CD4-positive, alpha-beta T cell treated with Interleukin-4 for 1 hour (primary cell): ENCODE results near the gene FAM236A.
"Not testable (repeated sequence)": the region's sequence is repeated elsewhere in the genome, so short reads cannot be mapped to it uniquely, and the experiment has no call there.

Experiments
- DNase-seq, 2 donors: peaks; one replicate each; pipeline ENCODE4 v3.0.0-alpha.2; 2020 to 2022

FAM236A gene

GRCh38 chrX:72937906-72938305 is at the start of gene FAM236A:
TSS of gene FAM236A (plus strand) at chrX:72938206. CDS start at chrX:72938263, 57 bp downstream.
- not testable (repeated sequence) for DNase-seq

GRCh38 chrX:72889740-72890139 is 48.3 kb upstream of the FAM236A start:
- not testable (repeated sequence) for DNase-seq

- DNase-seq = not testable (repeated sequence)
These were observed 25.7 kb upstream of the FAM236A start, which contains the start of gene FAM236C for GRCh38 chrX:72912315-72912714. TSS of gene FAM236C (plus strand) at chrX:72912615. CDS start at chrX:72912715, 100 bp downstream.

- not testable (repeated sequence) for DNase-seq
These were observed 21.9 kb upstream of the FAM236A start for GRCh38 chrX:72916096-72916495.

- not testable (repeated sequence) for DNase-seq
These were observed 5.7 kb upstream of the FAM236A start for GRCh38 chrX:72932283-72932682.

- not testable (repeated sequence) for DNase-seq
These were observed 1.6 kb upstream of the FAM236A start for GRCh38 chrX:72936455-72936854.

- not testable (repeated sequence) for DNase-seq
These were observed 1.0 kb upstream of the FAM236A start for GRCh38 chrX:72936882-72937455.

GRCh38 chrX:72942272-72942671 is 4.3 kb downstream of the FAM236A start:
- not testable (repeated sequence) for DNase-seq

- not testable (repeated sequence) for DNase-seq
These were observed 5.2 kb downstream of the FAM236A start for GRCh38 chrX:72943035-72943818.

- not testable (repeated sequence) for DNase-seq
These were observed 5.8 kb downstream of the FAM236A start, which contains the start of gene DMRTC1 for GRCh38 chrX:72943819-72944169. TSS of gene DMRTC1 (minus strand) at chrX:72943837. CDS start at chrX:72875694, 68,143 bp downstream.

- DNase-seq = not testable (repeated sequence)
These were observed 22.0 kb downstream of the FAM236A start for GRCh38 chrX:72959971-72960370.

- not testable (repeated sequence) for DNase-seq
These were observed 33.9 kb downstream of the FAM236A start for GRCh38 chrX:72971859-72972258.

- DNase-seq = not testable (repeated sequence)
These were observed 36.9 kb downstream of the FAM236A start for GRCh38 chrX:72974885-72975284.

GRCh38 chrX:72980894-72981469 is 43.0 kb downstream of the FAM236A start:
- not testable (repeated sequence) for DNase-seq
